ENCODE data around the gene MORF4L2. TPM values are rescaled to one million over a fixed set of nuclear protein-coding genes. Genes with fewer than 3 reads are reported as not detected.

Gene MORF4L2
- total and polyA plus RNA-seq, 2 donors: 347 to 484 TPM

DNA sequence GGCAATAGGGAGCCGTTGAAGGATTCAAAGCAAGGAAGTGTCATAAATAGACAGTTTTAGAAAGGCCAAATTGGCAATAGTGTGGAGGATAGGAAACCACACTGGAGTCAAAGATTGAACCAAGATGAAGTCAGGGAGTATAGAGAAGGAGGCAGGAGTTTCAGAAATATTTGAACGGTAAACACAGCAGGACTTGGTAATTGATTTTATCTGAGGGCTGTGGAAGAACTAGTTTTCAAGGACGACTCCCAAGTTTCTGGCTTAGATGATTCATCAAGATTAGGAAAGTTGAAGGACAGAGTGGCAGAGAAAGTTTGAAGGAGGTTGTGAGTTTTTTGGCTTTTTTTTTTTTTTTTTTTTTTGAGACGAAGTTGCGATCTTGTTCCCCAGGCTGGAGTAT, 12.7 kb upstream of the MORF4L2 start:
- Histone ChIP-seq H3K27ac (ENCODE audit: low read depth) (no peak overlapping the region), H3K36me3 (ENCODE audit: insufficient read depth) (no peaks in the 10 kb centered on the region), H3K4me3 (ENCODE audit: low read depth, low read length) (no peak overlapping the region), H3K4me1 (ENCODE audit: insufficient read depth) (no peaks in the 10 kb centered on the region)
- DNase-seq (ENCODE audit: extremely low spot score): no peak
- WGBS: 69% methylated on average over 5 of the region's 5 CpGs

DNA sequence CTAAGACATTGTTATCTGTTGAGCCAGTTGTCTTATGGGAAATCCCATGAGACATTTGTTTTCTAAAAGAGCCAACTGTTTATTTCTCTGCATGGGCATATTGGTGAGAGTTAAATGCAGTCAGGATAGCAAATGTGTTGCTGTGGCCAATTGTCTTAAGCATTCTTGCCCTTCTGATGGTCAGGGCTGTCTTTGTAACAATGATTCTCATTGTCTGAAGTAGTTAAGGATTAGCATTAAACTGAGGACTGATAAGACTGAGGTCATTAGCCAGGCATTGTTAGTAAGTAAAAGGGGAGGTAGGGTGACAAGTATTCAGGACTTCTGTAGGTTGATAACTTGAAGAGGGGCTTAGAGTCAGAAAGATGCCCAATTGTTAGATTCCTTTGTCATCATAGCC, 11.2 kb upstream of the MORF4L2 start:
- Histone ChIP-seq H3K36me3 (ENCODE audit: insufficient read depth) (no peaks in the 10 kb centered on the region), H3K4me3 (ENCODE audit: low read depth, low read length) (no peak overlapping the region), H3K27ac (ENCODE audit: low read depth) (no peak overlapping the region), H3K4me1 (ENCODE audit: insufficient read depth) (no peaks in the 10 kb centered on the region)
- DNase-seq (ENCODE audit: extremely low spot score): no peak

DNA sequence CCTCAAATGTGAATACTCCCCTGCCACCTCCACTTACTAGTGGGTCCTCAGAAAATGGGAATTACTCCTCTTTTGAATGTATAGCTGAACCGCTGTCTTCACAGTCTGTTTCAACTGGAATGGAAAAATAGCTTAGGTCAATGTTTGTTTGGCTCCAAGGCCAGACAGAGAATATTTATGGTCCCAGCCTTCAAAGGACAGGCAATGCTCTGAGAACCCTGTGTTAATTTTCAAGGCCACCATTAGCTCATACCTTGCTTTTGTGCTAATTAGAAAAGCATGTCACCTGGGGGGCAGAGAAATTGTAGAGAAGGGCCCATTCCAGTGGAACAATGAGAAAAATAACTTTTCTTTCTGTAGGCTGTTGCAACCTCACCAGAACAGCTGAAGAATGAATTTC, 4.6 kb upstream of the MORF4L2 start:
- Histone ChIP-seq H3K4me1 (ENCODE audit: insufficient read depth) (no peaks in the 10 kb centered on the region), H3K4me3 (ENCODE audit: low read depth, low read length) (no peak overlapping the region), H3K27ac (ENCODE audit: low read depth) (no peak overlapping the region), H3K36me3 (ENCODE audit: insufficient read depth) (no peaks in the 10 kb centered on the region)
- WGBS: 90% methylated on average over 1 of the region's 1 CpG
- no peak for DNase-seq (ENCODE audit: extremely low spot score)

DNA sequence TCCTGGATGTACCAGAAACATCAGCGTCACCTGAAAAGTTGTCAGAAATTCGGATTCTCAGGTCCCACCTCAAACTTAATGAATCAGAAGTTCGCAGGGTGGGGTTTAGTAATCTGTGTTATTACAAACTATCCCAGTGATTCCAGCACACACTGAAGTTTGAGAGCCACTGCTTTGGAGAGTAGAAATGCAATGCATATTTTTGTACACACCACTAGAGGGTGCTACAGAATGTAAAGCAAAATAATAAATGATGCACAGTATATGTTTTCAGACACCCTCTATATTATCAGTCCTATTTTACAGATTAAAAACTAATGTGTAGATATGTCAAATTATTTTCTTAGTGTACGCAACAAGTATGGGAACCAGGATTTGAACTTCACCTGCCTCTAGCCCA, 2.4 kb upstream of the MORF4L2 start:
- no peak overlapping the region for H3K27ac ChIP-seq (ENCODE audit: low read depth)

DNA sequence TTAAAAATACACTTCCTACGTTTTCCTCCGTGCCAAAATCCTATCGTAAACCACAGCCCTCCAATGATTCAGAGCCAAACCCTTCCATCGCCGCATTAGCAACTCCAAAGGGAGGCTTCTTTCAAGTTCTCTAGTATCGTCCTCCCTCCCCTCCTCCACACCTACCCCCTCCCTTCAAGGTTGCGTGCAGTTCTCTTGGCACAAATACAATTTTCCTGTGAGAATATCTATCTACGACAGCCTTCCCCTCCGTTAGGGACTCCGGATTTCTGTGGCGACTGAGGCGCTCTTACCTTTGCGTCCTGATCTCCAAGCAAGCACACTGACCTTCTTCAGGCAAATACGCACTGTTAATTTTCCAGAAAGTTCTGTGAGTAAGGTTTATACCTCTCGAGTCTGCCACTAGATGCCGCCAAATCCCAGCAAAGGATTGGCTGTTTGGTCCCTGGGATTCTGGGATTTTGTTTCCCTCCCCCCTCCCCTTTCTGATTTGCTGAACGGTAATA, 1.2 kb upstream of the MORF4L2 start:
- WGBS: under 1% methylated on average over 17 of the region's 17 CpGs
- peak overlapping the region; percentile 93 for H3K27ac ChIP-seq (ENCODE audit: low read depth)
- no peaks in the 10 kb centered on the region for H3K36me3 ChIP-seq (ENCODE audit: insufficient read depth)
- peak overlapping the region; percentile 38 for H3K4me3 ChIP-seq (ENCODE audit: low read depth, low read length)
- H3K4me1 ChIP-seq (ENCODE audit: insufficient read depth): no peaks in the 10 kb centered on the region
- peak; percentile 76 for DNase-seq (ENCODE audit: extremely low spot score)

More for the DNA sequence above, 2.4 kb upstream of the MORF4L2 start:
- Histone ChIP-seq H3K4me3 (ENCODE audit: low read depth, low read length) (no peak overlapping the region), H3K4me1 (ENCODE audit: insufficient read depth) (no peaks in the 10 kb centered on the region), H3K36me3 (ENCODE audit: insufficient read depth) (no peaks in the 10 kb centered on the region)
- 33% methylated on average over 4 of the region's 4 CpGs for WGBS
- no peak for DNase-seq (ENCODE audit: extremely low spot score)

DNA sequence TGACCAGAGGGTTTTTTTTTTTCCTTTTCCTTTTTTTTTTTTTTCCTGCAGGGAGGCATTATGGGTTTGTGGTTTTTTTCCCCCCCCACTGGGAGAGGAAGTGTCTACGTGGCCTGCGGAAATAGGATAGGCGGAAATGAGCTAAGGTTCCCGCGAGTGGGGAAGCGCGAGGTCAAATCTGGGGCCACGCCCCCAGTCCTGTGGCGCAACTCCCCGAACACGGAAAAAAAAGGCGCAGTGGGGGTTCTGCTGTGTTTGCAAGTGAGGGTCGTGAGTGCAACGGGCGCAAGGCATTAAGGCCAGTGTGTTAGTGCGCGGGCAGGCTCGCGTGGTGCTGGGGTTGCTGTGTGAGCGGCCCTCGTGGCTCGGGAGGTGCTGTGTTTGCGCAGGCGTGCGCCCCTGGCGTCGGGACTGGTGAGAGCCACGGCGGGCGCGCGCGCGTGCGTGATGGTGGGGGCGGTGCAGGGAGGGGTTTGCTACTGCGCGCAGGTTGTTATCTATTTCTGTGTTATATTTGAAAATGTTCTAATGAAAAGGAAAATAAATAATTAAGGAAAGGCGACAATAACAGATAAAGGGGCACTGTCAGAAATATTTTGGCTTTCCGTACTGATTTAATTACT, 685 bp upstream of the MORF4L2 start:
- under 1% methylated on average over 40 of the region's 40 CpGs for WGBS
- Histone ChIP-seq H3K4me1 (ENCODE audit: insufficient read depth) (no peaks in the 10 kb centered on the region), H3K36me3 (ENCODE audit: insufficient read depth) (no peaks in the 10 kb centered on the region), H3K4me3 (ENCODE audit: low read depth, low read length) (peak overlapping the region; percentile 38), H3K27ac (ENCODE audit: low read depth) (peak overlapping the region; percentile 93)
- no peak for DNase-seq (ENCODE audit: extremely low spot score)

GRCh38 chrX:103685396-103685795, 1.1 kb downstream of the MORF4L2 start:
- 4% methylated on average over 5 of the region's 5 CpGs for WGBS
- no peak for DNase-seq (ENCODE audit: extremely low spot score)
- no peaks in the 10 kb centered on the region for H3K4me1 ChIP-seq (ENCODE audit: insufficient read depth)
- H3K36me3 ChIP-seq (ENCODE audit: insufficient read depth): peaks cover 2% of the 10 kb centered on the region
- no peak overlapping the region for H3K27ac ChIP-seq (ENCODE audit: low read depth)
- H3K4me3 ChIP-seq (ENCODE audit: low read depth, low read length): no peak overlapping the region

DNA sequence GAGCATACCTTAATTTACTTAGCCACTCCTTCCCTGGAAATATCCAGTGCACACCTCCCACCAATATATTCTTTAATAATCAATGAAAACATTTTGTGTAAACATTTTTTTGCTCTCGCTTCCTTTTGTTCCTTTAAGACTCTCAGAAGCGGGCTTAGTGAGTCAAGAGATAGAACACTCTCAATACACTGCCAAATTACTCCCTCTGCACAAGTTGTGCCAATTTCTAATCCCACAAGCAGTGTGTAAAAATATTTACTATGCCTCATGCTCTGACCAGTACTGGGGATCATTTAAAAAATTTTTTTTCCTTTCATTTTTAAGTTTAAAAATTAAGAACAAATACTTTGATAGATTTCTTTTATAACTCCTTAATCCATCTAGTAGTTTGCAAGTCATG, 5.1 kb downstream of the MORF4L2 start:
- DNase-seq (ENCODE audit: extremely low spot score): no peak
- H3K4me3 ChIP-seq (ENCODE audit: low read depth, low read length): no peak overlapping the region
- H3K36me3 ChIP-seq (ENCODE audit: insufficient read depth): peaks cover 2% of the 10 kb centered on the region
- H3K27ac ChIP-seq (ENCODE audit: low read depth): no peak overlapping the region
- WGBS: 63% methylated on average over 2 of the region's 2 CpGs
- H3K4me1 ChIP-seq (ENCODE audit: insufficient read depth): no peaks in the 10 kb centered on the region

DNA sequence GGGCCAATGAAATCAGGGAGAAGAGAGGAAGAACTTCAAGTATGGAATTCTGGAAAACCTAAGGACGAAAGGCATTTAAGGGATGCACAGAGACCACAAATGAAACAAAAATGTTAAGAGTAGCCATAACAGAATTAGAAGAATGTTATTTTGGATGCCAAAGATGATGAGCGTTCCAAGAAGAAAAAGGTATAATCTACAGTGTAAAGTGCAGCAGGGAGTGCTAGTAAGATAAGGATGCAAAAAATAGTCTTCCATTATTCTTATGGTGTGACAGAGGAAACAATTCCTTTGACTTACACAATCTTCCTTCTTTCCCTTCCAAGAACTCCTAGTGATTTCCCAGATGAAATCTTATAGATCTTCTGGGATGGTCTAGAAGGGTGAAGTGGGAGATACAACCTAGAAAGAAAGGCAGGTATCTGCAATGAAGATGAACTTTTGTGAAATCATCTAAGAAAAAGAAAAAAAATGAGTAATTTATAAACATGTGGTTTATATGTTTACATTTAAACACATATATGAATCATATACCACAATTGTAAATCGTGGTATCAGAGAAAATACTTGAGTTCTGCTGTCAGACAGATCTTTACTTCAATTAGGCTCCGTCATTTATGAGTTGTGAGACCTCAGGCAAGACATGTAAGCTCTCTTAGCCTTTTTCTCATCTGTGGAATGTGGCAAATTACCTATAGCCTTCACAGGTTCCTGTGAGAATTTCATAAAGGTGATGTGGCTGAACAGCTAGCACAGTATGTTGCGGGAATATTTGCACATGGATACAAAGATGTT, 8.1 kb downstream of the MORF4L2 start:
- Histone ChIP-seq H3K27ac (ENCODE audit: low read depth) (no peak overlapping the region), H3K4me3 (ENCODE audit: low read depth, low read length) (no peak overlapping the region), H3K4me1 (ENCODE audit: insufficient read depth) (no peaks in the 10 kb centered on the region), H3K36me3 (ENCODE audit: insufficient read depth) (peaks cover 2% of the 10 kb centered on the region)
- no peak for DNase-seq (ENCODE audit: extremely low spot score)
- WGBS: 79% methylated on average over 5 of the region's 5 CpGs

DNA sequence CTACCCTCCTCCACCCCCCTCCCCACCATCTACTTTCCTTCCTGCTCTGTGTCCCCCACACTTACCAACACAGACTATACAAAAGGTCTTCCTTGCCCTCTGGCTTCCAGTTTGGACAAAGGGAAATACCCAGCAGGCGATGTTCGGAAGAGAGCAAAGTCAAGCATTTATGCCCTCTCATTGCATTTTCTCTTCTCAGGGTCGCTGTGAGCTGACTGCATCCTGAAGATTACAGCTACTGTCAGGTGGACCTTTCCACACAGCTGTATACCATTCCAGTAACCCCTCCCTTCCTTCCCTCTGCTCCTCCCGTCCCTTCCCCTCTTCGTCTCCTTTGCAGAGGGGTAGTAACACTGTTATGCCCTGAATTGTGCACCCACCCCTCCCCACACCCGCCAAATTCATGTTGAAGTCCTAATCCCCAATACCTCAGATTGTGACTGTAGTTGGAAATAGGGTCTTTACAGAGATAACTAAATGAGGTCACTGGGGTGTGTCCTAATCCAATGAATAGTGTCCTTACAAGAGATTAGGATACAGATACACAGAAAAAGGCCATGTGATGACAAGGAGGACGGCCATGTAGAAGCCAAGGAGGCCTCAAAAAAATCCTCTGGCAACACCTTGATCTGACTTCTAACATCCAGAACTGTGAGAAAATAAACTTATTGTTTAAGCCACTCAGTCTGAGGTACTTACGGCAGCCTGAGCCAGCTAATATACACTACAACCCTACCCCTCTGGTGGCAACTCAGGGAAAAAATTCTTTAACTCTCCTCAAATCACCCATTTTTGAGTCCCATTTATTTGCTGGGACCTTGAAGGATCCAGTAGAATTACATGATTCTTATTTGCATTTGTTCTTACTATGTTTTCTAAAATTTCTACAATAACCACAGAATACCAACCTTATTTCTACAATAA, 11.7 kb downstream of the MORF4L2 start:
- WGBS: 70% methylated on average over 8 of the region's 8 CpGs
- Histone ChIP-seq H3K4me3 (ENCODE audit: low read depth, low read length) (no peak overlapping the region), H3K36me3 (ENCODE audit: insufficient read depth) (no peaks in the 10 kb centered on the region)

DNA sequence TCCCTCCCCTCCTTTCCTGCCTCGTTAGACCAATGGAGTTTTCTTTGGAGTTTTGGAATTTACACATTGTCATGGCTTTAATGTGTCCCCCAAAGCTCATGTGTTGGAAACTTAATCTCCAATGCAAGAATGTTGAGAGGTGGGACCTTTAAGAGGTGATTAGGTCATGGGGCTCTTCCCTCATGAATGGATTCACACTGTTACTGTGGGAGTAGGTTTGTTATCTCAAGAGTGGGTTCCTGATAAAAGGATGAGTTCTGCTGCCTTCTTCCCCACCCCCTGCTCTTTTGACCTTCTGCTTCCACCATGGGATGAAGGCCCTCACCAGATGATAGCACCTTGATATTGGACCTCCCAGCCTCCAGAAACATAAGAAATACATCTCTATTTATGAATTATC, 16.8 kb downstream of the MORF4L2 start:
- WGBS: 84% methylated on average over 1 of the region's 1 CpG
- no peaks in the 10 kb centered on the region for H3K36me3 ChIP-seq (ENCODE audit: insufficient read depth)
- H3K4me3 ChIP-seq (ENCODE audit: low read depth, low read length): no peak overlapping the region
- H3K27ac ChIP-seq (ENCODE audit: low read depth): no peak overlapping the region
- DNase-seq (ENCODE audit: extremely low spot score): no peak
- peaks cover 1% of the 10 kb centered on the region for H3K4me1 ChIP-seq (ENCODE audit: insufficient read depth)

More for the DNA sequence above, 11.7 kb downstream of the MORF4L2 start:
- no peaks in the 10 kb centered on the region for H3K4me1 ChIP-seq (ENCODE audit: insufficient read depth)
- no peak overlapping the region for H3K27ac ChIP-seq (ENCODE audit: low read depth)
- DNase-seq (ENCODE audit: extremely low spot score): no peak

GRCh38 chrX:103666202-103667107, 20.0 kb downstream of the MORF4L2 start:
- DNase-seq (ENCODE audit: extremely low spot score): no peak
- WGBS: 95% methylated on average over 3 of the region's 3 CpGs
- H3K4me3 ChIP-seq (ENCODE audit: low read depth, low read length): no peak overlapping the region
- no peak overlapping the region for H3K27ac ChIP-seq (ENCODE audit: low read depth)
- no peaks in the 10 kb centered on the region for H3K36me3 ChIP-seq (ENCODE audit: insufficient read depth)
- H3K4me1 ChIP-seq (ENCODE audit: insufficient read depth): peaks cover 1% of the 10 kb centered on the region

All from urinary bladder (tissue), 4 donors.